HG03439 (cell line): ENCODE data around the gene SH3TC2.

Experiments used
- ATAC-seq: cut with Tn5 transposase; IDR thresholded peaks from one replicate; pipeline ENCODE4 v1.9.1; 2021; ENCODE audit warnings: mild to moderate bottlenecking, moderate library complexity; ENCODE audit not compliant: unreplicated experiment

The SH3TC2 gene

DNA sequence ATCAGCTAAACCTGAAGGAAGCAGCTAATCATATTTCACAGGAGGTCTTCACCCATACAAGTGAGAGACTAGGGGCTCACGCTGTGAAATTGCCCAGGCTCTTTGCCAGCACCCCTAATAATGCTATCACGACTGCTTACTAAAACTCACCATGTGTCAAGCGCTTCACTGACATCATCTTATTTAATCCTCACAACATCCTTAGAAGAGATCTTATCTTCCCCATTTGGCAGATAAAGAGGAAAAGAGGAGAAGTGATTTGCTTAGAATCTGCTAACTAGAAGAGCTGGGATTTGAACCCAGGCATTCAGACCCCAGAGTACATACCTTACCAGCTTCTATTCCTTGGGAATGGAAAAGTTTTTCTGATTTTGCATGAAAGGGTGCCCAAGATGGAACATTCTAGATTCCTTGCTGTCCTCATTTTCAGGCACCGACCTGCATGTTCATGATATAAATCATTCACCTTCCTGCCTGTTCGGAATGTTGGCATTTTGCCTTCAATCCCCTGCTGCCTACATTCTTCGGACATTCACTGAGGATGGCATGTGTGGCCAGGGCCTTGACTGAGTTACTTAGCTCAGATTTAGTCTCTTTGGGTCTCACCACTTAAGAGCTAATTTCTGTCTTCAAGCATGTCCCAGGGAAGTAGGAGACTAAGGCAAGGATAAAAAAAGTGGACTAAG lies 88.1 kb downstream of the SH3TC2 start:
- ATAC-seq: no peak

DNA sequence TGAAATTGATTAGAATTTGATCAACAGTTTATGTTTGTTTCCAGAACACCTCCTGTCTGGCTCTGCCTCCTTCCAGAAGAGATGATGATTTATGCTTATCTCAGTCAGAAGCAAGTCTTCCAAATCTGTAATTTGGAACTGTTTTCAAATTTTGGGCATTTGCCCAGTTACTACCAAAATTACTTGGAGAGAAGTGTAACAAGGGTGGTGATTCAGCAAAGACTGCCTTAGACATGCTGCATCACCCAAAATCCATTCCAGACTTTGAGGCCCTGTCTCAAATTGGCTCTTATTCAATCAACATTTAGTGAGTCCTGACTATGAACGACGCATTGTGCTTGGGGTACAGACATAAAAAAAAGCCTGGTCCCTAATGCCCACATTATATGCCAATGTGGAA lies 89.4 kb downstream of the SH3TC2 start:
- ATAC-seq: no peak

DNA sequence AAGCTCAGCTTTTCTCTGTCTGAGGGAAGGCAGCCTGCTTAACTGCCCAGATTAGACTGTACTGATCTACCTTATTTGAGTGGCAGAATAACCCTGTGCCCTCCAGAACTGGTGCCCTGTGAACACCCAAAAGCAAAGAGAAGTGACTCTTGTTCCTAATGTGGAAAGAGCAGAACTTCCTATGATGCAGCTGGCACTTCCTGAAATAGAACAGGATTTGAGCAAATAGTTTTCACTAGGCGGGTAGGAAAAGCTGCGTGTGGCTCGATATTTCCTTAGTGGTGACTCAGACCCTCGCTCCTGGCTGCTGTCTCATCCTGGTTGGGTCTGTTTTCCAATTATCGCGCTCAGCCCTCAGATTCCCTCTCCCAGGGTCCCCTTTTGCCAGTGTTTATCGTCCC lies 89.9 kb downstream of the SH3TC2 start:
- ATAC-seq: no peak

DNA sequence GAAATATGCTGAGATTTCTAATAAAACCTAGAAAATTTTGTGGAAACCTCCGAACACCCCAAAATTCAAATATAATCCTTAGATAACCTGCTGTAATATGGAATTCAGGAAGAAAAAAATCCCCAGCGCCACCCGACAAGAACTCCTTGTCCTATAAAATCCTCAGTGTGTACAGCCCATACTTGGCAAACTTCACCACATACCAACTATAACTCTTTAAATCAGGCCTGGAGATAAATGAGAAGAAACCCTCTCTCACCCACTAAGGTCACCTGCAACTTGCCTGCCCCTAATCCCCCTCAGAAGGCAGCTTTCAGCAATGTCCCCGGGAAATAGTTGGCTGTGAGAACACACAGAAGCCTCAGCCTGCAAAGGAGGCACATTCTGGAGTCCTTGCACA lies 90.5 kb downstream of the SH3TC2 start:
- no peak for ATAC-seq

DNA sequence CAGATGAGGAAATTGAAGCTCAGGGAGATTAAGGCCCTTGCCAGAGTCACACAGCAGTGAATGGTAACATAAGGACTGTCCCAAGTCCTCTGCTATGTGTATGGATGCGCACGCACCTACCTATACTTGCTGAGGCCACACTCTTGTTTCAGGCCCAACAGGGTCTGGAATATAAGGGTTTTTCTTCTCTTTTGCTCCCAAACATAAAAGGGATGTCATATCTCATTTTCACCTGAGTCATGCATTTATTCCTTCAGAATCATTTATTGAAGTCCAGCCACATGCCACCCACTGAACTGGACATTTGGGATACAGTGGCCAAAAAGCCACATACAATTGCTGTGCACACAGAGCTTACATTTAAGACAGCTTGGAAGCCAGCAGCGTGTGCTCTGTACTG lies 92.0 kb downstream of the SH3TC2 start:
- no peak for ATAC-seq

DNA sequence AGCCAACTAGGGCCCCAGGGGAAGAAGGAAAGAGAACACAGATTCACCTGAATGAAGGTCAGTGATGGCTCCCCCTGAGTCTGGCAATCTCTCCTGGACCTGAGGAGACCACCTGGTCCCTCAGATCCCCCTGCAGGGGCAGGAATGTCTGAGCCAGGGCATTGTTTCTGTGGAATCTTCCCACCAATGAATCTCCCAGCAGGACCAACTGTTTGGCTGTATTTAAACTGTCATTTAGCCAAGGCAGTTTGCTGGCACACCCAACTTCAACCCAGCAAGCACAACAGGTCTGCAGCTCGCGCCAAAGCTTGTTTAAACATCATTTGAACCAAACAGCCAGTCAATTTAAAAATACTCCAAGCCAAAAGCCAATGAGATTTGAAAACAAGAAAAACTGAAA lies 92.6 kb downstream of the SH3TC2 start:
- no peak for ATAC-seq

DNA sequence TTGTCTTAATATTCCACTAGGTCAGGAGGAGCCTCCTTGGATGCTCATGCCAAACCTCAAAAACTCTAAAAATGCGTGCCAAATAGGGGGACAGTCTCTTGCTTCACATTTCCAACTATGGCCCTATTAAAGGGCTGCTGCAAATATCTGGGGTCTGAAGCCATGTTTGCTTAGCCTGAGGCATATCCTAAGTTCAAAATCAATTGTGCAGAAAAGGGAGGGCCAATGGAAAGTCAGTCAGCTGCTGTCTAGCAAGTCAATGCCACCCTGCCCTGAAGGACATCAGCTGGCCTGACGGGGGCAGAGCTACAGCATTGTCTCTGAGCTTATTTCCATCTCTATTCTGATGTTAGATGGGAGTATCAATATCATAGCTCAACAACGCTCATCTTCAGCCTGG lies 93.6 kb downstream of the SH3TC2 start:
- no peak for ATAC-seq

DNA sequence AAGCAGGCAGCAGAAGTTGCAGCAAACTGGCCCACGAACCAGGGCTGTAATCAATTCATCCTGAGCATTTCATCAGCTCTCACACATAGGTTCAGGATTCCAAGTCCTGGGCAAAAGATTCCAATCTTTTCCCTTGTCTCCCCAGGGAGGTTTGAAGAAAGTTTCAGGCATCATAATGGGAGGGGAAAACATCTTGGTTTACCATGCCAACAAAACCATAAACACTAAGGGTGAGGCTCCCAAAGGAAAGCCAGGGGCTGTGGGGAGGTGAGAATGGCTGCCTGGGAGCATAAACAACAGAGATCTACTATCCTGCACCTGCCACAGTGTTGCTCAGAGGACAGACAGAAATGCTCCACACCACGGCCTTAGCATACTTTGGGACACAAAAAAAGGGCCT lies 94.6 kb downstream of the SH3TC2 start:
- ATAC-seq: no peak

DNA sequence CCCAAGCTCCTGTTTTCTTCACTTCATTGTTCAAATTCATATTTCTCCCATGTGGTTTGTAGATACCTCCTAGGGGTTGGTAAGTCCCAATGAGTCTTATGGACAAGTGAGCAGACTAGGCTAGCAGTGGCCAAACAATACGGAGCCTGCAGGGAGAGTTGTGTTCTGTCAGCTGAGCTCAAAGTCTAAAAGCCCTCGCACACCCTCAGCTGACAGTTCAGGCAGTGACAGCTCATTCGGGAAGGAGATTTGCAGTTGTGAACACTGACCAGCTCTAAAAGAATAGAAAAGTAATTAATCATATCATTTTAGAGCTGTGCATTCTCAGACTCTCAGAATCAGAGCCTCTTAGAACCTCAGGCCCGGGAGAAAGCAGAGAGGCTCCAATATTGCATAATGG lies 95.1 kb downstream of the SH3TC2 start:
- no peak for ATAC-seq

DNA sequence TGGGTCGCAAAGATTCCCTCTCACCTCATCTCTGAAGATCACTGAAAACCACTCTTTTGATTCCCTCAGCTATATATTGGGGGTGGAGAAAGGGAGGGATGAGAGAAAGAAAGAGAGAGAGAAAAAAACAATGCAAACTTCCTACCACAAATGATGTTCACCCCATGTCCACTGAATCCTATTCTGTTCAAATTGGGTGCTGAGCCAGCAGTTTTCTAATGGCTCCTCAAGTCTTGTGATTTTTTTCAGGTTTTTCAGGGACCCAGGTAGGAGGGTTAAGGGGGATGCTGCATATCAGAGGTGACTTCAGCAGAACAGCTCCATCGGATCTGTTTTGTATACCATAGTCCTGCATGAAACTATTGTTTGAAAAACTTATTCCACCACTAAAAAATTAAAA lies 95.9 kb downstream of the SH3TC2 start:
- ATAC-seq: no peak

DNA sequence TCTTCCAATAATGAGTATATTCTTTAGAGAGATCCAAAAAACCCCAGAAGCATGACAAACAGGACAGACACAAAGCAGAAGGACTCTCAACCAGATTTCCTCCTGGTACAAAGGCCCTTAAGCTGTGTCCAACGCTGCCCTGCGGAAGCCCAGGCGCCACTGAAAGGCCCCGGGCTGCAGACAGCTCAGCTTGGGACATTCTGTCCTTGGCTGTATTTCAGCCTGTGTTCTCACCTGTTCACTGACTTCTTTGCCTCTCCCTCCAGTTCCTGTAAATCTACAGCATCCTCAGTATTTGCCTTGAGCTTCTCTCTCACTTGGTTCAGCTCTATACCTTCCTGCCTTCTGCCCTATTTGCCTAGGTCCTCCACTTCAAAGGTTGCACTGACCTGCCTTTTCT lies 96.5 kb downstream of the SH3TC2 start:
- no peak for ATAC-seq

DNA sequence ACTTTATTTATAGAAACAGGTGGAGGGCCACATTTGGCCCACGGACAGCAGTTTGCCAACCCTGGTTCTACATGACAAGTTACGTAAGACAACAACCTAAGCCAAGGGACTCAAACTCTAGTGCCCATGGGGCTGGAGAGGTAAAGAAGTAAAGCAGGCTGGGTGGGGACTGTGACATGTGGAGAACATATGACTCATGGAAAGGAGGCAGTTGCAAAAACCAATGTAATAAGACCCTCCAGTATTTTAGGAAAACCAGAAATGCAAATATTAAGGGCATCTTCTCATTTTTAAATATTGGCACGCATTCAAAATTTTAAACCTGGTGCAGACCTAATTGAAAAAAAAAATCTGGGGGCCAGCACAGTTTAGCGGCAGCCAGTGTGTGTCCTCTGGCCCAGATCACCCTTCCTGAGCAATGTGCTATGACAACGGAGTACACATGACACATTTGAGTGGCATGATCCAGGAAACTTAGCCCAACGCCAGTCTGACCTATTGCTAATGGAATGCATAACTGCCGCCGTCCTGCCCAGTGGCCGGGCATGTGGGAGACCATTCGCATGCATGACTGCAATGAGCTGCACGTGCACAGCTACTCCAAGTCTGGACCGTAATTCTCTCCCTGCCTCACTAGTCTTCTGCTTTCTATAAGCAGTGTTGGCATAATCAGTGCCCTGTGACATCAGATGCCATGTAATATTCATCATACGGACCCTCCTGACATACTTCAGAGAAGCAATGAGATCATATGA lies 97.2 kb downstream of the SH3TC2 start:
- no peak for ATAC-seq

DNA sequence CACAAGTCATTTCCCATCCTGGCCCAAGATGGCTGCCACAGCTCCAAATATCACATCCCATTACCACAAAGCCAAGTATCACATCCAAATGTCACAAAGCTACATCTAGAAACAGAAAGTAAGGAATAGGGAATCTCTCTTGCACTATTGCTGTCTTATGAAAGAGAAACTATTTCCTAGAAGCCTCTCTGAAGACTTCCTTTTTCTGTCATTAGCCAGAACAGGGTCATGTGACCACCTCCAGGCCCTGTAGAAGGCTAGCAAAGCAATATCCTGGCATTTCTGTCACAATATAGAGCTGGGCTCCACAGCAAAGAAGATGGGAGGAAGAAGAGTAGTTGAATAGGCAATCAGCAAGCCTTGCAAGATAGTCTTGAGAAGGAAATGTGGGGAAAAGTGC lies 99.2 kb downstream of the SH3TC2 start:
- no peak for ATAC-seq

DNA sequence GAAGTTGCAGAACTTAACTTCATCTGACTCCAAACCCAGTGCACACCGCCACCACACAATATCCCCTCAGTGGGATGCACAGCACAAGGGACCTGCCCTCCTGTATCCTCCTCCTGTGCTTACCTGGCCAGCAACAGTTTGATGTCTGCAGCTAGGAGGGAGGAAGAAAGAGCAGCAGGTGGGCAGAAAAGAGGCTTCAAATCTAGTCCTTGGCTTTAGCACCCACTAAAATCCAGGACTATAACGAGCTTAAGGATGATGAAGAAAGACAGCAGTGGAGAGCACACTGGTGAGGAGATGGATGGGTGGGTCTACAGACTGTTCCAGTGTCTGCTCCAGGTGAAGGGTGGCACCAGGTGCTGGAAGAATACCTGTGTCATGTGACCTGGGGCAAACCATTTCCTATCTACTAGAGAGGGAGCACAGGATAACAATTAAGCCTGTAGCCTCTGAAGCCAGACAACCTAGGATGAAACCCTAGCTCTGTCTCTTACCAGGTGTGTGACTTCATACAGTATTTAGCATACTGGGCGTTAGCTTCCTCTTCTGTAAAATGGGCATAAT lies 100.0 kb downstream of the SH3TC2 start:
- no peak for ATAC-seq

DNA sequence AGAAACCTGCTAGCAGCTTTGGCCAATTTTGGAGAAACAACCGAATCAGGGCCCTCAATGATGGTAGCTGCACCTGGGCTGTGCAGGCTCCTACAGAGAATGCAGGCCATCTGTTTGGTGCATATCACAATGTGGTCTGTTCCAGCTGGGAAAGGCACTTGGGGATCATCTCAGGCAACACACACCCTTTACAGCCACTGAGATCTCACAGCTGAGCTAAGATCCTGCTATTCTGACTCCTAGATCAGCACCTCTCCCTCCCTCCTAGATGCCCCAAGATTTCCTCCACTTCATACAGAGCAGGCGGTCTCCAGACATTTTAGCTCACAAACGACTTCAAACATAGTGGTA lies 100.7 kb downstream of the SH3TC2 start:
- ATAC-seq: no peak

DNA sequence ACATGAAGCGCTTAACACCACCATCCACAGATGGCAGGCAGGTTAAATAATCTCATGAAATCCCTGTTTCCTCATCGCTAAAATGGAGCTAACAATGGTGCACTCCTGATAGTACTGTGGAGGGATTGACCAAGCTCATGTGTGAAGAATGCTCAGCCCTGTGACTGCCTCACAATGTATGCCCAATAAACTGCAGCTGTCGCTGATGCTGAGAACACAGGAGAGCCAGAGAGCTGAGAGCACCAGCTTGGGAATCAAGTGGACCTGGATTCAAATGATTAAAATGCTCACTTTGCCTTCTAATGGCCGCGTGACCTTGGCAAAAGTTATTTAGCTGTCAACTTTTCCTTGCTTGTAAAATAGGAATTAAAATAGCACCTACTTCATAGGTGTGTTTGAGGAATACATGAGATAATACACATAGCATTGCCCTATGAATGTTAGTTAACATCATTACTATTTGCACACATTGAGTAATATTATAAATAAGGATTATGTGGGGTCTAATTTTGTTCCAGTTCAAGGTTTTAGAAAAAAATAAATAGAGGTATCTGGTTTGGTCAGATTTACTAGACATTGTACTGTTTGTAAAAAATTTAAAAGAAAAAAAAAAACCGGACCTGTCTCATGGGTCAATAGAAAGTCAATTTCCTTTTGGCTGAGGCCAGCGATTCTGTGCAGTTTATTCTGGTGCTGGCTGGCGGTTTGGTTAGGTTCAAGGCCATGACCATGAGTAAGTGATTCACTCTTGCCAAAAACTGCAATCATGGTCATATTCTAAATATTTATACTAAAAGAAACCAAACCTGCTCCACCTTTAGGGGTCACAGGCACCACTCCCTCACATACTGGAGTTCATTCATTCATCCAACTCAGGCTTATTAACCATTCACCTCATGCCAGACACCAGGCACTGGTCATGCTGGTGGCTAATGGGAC lies 101.3 kb downstream of the SH3TC2 start:
- ATAC-seq: no peak

DNA sequence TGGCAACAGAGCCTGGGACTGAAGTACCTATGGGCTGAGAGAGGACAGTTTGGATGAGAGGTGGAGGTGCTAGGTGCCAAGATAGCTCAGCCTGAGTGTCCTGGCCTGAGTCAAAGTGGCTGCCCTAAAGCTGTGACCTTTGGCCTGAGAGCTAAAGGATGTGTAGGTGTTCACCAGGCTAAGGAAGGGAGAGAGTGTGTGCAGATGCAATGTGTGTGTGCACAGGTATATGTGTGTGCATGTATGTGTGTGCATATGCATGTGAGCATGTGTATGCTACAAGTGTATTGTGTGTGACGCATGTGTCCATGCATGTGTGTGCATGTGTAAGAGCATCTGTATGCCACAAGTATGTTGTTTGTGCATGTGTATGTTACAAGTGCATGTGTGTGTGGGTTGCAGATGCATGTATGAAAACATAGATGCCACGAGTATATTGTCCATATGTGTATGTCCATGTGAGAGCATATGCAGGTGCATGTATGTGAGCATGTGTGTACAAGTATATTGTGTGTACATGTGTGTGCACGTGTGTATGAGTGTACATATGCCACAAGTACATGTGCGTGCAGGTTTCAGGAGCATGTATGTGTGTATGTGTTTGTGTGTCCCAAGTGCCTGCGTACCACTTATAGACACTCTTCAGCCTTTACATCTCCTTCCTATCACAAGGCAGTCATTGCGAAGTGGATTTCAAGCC lies 102.6 kb downstream of the SH3TC2 start:
- ATAC-seq: no peak

DNA sequence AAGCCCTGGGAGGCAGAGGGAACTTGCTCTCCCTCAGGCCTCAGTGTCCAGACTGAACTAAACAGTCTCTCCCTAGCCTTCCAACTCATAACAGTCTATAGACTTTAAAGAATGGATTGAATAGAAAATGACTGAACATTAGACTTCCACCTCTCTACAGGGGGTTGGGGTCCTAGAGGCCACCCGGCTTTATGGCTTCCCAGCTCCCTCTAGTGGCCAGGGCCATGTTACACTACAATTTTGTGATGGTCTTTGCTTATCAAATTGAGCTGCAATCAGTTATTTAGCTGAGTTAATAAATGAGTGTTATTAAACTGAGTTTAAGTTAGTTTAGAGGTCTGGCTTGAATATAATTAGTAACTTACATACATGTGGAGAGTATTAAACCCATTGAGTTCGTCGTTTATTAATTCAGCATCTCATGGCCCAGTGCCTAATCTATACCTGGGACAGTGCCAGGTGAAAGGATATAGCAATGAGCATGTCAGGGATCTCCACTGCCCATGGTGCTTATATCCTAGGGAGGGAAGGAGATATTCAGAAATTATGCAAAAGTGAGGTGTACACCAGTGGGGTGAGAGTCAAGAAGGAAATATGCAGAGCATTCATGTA lies 105.2 kb downstream of the SH3TC2 start:
- no peak for ATAC-seq

DNA sequence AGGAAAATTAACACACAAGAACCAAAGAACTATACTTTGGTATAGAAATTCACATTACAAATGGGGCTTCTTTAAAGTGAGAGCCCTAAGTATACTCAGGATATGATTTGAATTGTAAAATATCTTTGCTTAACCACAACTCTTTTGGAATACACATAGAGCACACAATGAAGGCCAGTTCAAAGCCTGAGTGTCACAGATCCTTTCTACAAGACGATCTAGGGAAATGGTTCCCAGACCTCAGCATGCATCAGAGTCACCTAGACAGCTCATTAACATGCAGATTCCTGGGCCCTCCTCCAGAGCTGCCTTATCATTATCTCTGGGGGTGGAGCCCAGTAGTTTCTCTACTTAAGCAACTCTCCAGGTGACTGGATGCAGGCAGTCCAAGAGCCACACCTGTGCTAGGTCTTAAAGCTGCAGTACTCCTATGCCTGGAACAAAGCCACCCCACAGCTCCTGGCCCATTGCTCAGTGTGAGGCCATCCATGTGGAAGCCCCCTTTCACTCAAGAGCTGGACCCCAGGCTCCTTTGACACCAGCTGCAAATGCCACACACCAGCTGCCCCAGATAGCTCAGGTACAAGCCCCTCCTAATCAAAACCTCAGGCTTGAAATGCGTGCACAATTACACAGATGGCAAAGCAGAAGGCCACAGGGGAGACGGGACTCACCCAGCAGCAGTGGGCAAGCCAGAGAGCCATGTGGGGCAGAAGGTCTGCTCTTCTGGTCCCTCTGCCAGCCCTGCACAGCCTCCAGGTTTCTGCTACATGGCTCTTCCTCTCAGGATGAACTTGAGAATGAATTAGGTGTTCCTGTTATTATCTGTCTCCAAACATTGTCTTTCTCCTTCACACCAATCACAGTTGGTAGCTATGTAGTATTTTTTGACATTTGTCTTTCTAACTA lies 106.1 kb downstream of the SH3TC2 start:
- no peak for ATAC-seq
